Measurements from ENCODE around the gene CFTR.
"Not testable (repeated sequence)": the region's sequence is repeated elsewhere in the genome, so short reads cannot be mapped to it uniquely, and the experiment has no call there.

The CFTR gene

DNA sequence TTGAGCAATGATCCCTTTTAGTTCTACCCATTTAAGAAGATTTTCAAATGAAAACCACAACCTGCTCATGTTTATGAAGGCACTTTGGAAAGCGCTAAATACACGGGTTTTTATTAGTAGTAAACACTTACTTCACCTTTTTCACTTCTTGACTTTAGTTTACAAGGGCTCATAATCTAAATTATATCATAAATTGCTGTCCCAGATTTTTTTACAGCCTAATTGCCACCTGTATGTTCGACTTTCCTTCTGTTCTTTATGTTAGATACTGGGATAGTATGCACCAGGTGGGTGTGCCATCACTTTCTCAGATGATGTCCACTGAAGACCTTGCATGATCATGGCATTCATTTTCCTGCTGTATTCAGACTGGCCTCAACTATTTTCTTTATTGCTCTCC, 22.5 kb downstream of the CFTR start:
- no peak for DNase-seq

DNA sequence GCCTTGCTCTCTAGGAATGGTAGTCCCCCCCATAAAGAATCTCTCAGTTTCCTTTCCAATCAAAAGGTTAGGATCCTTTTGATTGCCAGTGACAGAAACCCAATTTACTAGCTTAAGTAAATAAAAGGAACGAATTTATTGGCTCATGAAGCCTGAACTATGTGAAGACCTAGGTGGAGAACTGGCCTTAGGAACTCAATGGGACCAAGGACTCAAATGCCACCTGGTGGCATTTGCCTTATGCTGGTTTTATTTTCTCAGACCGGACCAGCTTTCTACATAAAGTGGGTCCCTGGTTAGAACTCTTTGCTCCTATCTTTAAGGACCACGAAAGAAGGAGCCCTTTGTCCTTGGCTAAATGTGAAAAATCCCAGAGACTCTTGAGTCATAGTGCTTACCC, 25.4 kb downstream of the CFTR start:
- no peak for DNase-seq

DNA sequence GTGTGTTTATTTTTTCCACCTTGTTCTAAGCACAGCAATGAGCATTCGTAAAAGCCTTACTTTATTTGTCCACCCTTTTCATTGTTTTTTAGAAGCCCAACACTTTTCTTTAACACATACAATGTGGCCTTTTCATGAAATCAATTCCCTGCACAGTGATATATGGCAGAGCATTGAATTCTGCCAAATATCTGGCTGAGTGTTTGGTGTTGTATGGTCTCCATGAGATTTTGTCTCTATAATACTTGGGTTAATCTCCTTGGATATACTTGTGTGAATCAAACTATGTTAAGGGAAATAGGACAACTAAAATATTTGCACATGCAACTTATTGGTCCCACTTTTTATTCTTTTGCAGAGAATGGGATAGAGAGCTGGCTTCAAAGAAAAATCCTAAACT, 28.9 kb downstream of the CFTR start:
- DNase-seq: no peak

DNA sequence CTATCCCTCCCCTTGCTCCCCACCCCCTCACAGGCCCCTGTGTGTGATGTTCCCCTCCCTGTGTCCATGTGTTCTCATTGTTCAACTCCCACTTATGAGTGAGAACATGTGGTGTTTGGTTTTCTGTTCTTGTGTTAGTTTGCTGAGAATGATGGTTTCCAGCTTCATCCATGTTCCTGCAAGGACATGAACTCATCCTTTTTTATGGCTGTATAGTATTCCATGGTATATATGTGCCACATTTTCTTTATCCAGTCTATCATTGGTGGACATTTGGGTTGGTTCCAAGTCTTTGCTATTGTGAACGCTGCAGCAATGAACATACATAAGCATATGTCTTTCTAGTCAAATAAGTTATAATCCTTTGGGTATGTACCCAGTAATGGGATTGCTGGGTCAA, 37.4 kb downstream of the CFTR start:
- DNase-seq: not testable (repeated sequence)

GRCh38 chr7:117530390-117530789, 50.6 kb downstream of the CFTR start:
- DNase-seq: no peak

- no peak for DNase-seq
Observed at GRCh38 chr7:117531595-117532244, 51.9 kb downstream of the CFTR start.

DNA sequence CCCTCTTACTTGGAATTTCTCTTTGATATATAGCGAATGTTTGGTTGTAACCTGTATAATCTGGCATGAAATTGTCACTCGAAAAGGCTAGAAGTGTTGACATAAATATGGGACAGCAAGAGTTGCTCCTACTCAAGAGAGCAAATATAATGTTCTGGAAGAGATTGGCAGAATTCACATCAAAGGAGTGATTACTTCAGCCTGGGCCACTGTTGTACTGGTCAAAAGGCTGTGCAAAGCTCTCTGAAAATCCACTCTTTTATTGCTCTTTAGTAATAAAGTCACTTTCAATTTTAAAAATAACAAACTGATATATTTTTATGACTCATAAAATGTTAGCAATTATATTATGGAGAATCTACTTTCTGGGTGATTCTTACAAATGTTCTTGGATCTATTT, 58.2 kb downstream of the CFTR start:
- no peak for DNase-seq

DNA sequence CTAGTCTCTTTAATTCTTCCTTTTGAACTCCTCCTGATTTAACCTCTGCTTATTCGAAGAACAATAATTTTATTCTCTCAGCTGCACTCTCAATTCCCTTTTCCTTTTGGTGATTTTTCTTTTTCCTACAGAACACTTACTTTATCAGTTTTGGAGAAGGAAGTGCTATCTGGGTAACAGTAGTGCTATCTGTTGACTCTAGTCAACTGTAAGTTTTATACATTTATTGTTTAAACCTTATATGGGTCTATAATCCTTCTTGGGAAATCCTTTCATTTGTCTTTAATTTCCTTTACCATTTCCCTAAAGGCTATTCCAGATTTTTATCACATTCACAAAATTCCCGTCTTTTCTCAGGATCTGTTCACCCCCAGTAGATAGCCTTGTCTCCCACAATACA, 64.2 kb downstream of the CFTR start:
- DNase-seq: no peak

GRCh38 chr7:117548035-117548434, 68.2 kb downstream of the CFTR start:
- DNase-seq: no peak

DNA sequence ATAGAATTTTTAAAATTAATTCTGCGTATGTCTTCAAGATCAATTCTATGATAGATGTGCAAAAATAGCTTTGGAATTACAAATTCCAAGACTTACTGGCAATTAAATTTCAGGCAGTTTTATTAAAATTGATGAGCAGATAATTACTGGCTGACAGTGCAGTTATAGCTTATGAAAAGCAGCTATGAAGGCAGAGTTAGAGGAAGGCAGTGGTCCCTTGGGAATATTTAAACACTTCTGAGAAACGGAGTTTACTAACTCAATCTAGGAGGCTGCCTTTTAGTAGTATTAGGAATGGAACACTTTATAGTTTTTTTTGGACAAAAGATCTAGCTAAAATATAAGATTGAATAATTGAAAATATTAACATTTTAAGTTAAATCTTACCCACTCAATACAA, 70.8 kb downstream of the CFTR start:
- DNase-seq: no peak

- no peak for DNase-seq
Observed at GRCh38 chr7:117552660-117553059, 72.8 kb downstream of the CFTR start.

GRCh38 chr7:117555260-117555659, 75.4 kb downstream of the CFTR start:
- no peak for DNase-seq

- no peak for DNase-seq
Observed at GRCh38 chr7:117559391-117559790, 79.6 kb downstream of the CFTR start.

- no peak for DNase-seq
Observed at GRCh38 chr7:117560030-117560429, 80.2 kb downstream of the CFTR start.

DNA sequence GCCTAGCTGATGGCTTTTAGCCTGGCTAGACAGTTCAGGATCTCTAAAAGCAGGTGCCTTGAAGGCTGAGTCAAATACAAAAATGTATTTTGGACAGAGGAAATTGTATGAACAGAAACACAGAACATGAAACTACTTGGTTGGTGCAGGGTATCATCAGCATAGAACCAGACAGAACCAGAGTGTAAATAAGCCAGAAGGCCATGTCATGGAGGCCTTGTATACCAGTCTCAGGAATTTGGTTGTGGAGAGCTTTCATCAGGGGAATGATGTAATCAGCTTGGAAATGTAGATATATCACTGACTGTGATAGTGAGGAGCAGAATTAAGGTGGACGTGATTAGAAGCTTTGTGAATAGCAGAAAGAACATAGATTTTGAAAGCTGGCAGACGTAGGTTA, 82.9 kb downstream of the CFTR start:
- no peak for DNase-seq

DNA sequence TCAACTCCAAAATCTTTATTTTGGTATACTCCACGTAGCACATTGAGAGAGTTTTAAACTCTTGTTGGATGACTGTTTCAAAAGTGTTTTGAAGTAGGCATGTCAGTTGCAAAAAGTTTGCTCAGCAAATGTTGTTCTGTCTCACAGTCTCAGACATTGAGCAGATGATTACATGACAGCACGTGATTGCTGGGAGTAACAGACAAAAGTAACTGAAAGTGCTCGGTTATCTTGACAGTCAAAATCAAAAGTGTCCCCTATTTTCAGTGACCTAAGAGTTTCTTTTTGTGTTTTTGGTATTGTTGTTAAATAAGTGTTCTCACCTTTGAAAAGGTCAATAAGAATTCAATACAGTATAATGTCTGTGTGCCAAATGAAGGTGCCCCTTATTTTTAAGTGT, 84.3 kb downstream of the CFTR start:
- DNase-seq: no peak

DNA sequence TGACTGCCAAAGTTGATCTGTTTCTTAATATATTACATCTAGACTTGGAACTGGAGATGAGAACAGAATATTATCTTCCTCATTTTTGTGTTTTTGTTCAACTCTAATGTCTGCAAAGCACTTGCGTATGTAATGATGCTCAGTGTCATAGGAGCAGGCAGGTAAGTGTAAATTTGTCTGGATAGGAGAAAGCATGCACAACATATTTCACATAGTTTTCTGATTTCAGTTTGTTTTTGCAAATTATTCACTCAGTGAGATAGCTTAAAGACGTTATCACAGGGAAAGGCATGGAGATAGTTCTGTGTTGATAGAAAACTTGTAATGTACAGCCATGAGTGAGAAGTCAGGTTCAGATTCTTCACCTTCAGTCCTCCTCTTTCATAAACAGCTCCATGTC, 84.8 kb downstream of the CFTR start:
- no peak for DNase-seq

GRCh38 chr7:117565226-117565625, 85.4 kb downstream of the CFTR start:
- no peak for DNase-seq

DNA sequence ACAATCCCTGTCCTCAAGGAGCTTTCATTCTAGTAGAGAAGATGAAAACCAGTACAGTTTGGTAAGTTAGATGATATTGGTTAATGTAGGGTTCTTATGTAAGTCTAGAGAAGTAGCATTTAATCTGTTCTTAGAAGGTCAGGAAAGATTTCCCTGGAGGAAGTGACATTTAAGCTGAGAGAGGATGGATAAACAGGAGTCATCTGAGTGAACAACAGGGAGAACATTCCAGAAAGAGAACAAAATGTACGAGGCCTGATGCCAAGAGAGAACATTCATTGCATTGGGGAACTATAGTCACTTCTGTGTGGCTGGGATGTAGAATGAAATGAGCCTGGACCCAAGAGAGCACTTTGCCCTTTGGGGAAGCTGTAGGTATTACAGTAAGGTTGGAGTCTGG, 88.0 kb downstream of the CFTR start:
- DNase-seq: no peak

DNA sequence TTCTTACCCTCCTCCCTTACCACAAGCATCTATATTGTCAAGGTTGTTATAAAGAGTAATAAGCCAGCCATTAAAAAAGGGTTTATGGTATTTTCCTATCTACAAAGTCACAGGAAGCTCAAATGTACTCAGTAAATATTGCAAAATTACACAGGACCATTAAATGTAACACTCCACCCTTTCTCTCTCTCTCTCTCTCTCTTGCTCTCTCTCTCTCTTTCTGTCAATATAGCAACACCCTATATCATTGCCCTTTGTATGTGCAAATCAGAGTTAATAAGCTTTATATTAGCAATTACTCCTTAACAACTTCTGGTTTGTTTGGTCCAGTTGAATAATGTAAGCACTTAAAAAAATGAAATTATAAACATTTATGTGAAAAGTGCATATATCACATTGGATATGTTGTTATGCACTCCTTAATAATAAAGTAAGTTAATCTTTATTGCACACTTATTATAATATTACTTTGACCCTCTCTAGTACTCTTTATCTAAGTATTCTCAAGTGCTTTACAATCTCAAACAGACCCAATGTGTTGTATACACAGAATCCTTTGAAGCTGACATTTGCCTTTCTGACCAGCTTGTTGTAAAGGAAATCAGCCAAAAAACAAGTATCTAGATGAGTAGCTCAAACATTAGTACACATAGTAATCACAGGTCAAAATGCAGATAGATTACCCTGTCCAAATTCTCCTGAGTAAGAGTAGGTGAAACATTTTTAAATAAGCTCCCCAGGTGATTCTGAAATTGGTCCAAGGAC, 93.2 kb downstream of the CFTR start:
- DNase-seq: no peak

GRCh38 chr7:117581424-117581823, 101.6 kb downstream of the CFTR start:
- no peak for DNase-seq

DNA sequence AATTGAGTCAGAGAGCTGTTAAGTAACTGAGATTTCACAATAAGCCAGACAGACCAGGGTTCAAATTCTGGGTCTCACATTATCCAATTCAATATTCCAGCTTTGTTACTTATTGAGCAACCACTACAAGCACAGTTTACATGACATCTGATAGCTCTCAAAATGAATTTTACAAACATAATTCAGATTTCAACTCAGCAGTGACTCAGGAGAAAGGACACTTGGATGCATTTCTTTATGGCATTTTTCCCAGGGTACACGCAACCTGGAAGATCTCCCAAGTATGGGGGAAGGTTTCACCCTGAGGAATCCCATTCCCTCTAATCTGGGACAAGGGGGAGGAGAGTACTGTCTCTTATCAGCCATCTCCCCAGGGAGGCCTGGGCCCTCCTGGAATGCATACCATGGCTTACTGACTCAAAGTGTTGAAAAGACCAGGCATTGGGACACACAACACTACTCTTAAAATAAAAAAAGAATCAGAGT, 102.4 kb downstream of the CFTR start:
- no peak for DNase-seq

- DNase-seq: no peak
Observed at GRCh38 chr7:117587931-117588330, 108.1 kb downstream of the CFTR start.

DNA sequence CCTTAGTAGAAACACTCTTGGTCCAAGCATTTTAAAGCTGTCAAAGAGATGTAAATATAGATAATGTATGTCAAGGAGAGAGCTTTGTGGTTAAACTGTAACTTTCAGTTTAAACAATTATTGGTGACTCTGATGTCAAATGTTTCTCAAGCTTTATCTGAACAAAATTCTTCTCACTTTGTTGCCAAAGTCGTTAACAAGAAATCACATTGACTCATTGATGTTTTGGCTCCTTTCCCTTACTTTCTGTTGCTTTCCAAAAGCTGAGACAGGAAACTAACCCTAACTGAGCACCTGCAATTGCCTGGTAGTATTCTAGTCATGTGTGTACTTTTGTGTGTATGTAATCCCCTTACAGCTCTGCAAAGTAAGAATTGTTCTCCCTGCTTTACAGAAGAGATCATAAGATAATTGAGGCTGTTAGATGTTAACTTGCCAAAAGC, 108.5 kb downstream of the CFTR start:
- no peak for DNase-seq

DNA sequence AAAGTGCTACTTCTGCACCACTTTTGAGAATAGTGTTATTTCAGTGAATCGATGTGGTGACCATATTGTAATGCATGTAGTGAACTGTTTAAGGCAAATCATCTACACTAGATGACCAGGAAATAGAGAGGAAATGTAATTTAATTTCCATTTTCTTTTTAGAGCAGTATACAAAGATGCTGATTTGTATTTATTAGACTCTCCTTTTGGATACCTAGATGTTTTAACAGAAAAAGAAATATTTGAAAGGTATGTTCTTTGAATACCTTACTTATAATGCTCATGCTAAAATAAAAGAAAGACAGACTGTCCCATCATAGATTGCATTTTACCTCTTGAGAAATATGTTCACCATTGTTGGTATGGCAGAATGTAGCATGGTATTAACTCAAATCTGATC, 110.4 kb downstream of the CFTR start:
- no peak for DNase-seq
